Jurkat, Clone E6-1 (cell line): ENCODE results near the gene PTPN20.

ENCODE experiments used
- DNase-seq: peaks from one replicate; pipeline ENCODE4 v3.0.0-alpha.2; 2011; ENCODE audit warnings: low read depth, low spot score
- H3K4me3 ChIP-seq: 2 replicates; pipeline ENCODE4 v1.5.1; 2011; ENCODE audit warnings: mild to moderate bottlenecking, low read length, control low read depth, moderate library complexity

The PTPN20 gene

GRCh38 chr10:47018026-47018735 lies 107.0 kb downstream of the PTPN20 start:
- H3K4me3 ChIP-seq, result no peak overlapping the region
- DNase-seq, result no peak

GRCh38 chr10:47019155-47020145 lies 108.2 kb downstream of the PTPN20 start:
- H3K4me3 ChIP-seq, result no peak overlapping the region
- no peak for DNase-seq

GRCh38 chr10:47020471-47020870 lies 109.2 kb downstream of the PTPN20 start:
- DNase-seq, result no peak
- no peak overlapping the region for H3K4me3 ChIP-seq

DNA sequence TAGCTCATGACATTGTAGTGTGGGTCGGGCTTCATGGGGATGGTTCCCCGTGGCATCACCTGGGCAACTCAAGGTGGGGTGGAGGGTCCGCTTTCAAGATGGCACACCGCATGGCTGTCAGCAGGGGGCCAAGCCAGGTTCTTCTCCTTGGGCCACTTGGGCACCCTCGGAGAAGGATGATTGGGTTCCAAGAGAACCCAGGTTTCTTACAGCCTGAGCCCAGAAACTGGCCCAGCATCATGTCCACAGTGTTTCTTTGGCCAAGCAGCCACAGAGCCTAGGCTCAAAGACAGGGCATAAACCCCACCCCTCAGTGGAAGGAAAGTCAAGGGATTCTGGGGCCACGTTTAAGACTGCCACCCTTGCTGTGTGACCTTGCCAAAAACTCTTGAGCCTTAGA lies 110.6 kb downstream of the PTPN20 start:
- no peak overlapping the region for H3K4me3 ChIP-seq
- DNase-seq, result no peak

DNA sequence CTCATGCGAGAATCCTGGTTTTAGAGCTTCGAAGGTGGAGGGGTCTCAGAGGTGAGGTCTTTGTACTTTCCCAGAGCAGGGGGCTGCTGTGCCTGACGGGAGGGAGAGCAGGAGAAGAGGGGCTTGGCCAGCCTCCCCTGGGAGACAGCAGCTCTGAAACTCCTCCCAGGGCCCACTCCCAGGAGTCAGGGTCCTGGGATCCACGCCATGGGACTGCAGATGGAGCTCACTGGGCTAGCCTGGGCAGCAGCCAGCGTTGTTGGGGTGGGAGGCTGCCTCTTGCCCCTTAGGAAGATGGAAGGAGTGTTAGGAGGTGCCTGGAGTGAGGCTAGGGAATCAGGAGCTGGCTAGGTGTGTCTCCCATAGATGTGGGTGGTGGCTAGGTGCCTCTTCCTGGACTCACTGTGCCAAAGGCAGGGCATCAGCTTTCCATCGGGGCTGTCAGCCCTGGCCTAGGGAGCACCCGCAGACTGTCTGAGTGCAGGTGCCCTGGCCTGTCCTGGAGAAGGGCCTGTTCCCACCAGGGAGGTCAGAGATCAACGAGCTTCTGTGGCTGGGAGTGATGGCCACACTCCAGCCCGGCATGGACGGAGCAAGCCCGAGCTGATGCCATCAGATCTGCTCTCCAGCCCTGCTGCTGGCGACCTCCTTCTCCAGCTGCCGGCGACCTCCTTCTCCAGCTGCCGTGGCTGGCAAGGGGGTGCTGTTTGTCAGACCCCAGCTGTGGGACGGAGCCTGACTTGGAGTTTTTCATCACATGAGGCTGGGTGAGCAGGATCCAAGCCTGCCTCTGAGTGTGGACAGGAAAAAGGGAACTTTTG lies 111.3 kb downstream of the PTPN20 start:
- no peak for DNase-seq
- H3K4me3 ChIP-seq, result no peak overlapping the region

- peak; percentile 71 for DNase-seq
- H3K4me3 ChIP-seq, result no peak overlapping the region
Observed at GRCh38 chr10:47023237-47024045, 112.2 kb downstream of the PTPN20 start.

- no peak for DNase-seq
- no peak overlapping the region for H3K4me3 ChIP-seq
Observed at GRCh38 chr10:47024046-47024322, 112.8 kb downstream of the PTPN20 start.

GRCh38 chr10:47024399-47025252 lies 113.4 kb downstream of the PTPN20 start:
- DNase-seq, result peak; percentile 71
- no peak overlapping the region for H3K4me3 ChIP-seq

- no peak overlapping the region for H3K4me3 ChIP-seq
- DNase-seq, result no peak
Observed at GRCh38 chr10:47025253-47025539, 114.0 kb downstream of the PTPN20 start.

- no peak for DNase-seq
- H3K4me3 ChIP-seq, result no peak overlapping the region
Observed at GRCh38 chr10:47025540-47026300, 114.5 kb downstream of the PTPN20 start.

- H3K4me3 ChIP-seq, result no peak overlapping the region
- DNase-seq, result no peak
Observed at GRCh38 chr10:47026301-47027107, 115.3 kb downstream of the PTPN20 start.

DNA sequence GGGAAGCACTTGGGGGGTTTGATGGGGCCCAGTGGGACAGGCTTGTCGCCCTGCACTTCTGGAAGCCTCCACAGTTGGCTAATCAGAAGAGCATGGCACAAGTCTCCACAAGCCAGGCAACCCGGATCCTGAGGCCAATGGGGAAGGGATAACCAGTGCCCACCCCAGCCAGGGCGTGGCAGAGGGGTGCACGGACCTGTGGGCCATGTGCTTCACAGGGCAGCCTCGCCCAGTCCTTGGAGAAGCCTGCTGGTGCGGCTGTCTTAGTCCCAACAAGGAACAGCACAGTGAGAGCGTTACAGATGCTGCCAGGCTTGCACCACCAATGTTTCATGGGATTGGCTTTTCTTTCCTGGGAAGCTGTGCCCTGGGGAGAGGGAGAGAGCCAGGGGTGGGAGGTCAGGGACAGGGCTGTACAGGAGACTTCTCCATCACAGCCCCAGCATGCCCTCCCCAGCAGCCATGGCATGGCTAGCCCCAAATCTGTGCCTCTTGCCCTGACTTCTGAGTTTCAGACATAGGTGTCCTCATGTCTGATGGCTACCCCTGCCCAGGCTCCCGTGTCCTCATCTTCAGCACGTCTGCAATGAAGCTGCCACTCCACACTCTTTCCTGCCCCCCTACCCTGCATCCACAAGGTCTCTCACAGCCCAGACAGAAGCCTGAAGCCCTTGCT lies 116.0 kb downstream of the PTPN20 start:
- no peak for DNase-seq
- H3K4me3 ChIP-seq, result no peak overlapping the region

- DNase-seq, result no peak
- H3K4me3 ChIP-seq, result no peak overlapping the region
Observed at GRCh38 chr10:47027784-47028260, 116.6 kb downstream of the PTPN20 start.

DNA sequence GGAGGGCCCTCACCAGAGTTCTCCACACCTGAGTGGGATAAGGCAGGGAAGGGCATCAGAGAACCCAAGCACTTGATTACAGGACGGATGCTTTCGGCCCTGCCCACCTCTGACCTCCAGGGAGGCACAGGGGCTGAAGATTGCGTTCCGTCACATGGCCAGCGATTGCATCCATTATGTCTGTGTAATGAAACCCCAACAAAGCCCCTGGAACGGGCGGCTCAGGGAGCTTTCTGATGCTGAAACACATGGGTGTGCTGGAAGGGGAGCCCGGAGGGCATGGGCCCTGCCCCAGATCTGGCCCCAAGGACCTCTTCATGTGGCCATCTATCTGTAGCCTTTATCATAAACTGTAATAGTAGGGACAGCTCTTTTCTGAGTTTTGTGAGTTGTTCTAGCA lies 117.2 kb downstream of the PTPN20 start:
- no peak overlapping the region for H3K4me3 ChIP-seq
- DNase-seq, result no peak

- no peak overlapping the region for H3K4me3 ChIP-seq
- no peak for DNase-seq
Observed at GRCh38 chr10:47029181-47030009, 118.2 kb downstream of the PTPN20 start.
